ENCODE results near the gene SMYD3. TPM values are rescaled to one million over a fixed set of nuclear protein-coding genes. Genes with fewer than 3 reads are reported as not detected.

The SMYD3 gene
- total RNA-seq, 1 experiment from 2014 or later, result 25.5 TPM

- WGBS (ENCODE audit: extremely low coverage, insufficient read length, low lambda C conversion rate), result no CpG with 5 or more reads among the region's 1 CpG
- H3K14ac ChIP-seq (ENCODE audit: insufficient read depth, low read length), result no peak overlapping the region
- H3K4me1 ChIP-seq (ENCODE audit: insufficient read depth, low read length), result no peaks in the 10 kb centered on the region
- Mint-ChIP-seq H3K4me3 (no peak overlapping the region), H3K27me3 (ENCODE audit: low read depth) (no peaks in the 10 kb centered on the region), H3K9me3 (no peaks in the 10 kb centered on the region), H3K27ac (no peak overlapping the region), H3K36me3 (ENCODE audit: insufficient read depth in 1 of 3, low read depth in 3 of 3) (no peaks in the 10 kb centered on the region), H3K4me1 (peaks cover 0 to 4% of the 10 kb centered on the region in 2 experiments; a peak in 1 of 4 replicates)
- no peaks in the 10 kb centered on the region for H3K23me2 ChIP-seq (ENCODE audit: insufficient read length, low read depth, low read length, poor library complexity, severe bottlenecking)
- H2BK5ac ChIP-seq (ENCODE audit: insufficient read length, low read length), result no peak overlapping the region
- H4K20me1 ChIP-seq (ENCODE audit: control insufficient read depth, insufficient read depth, insufficient read length), result no peaks in the 10 kb centered on the region
- no peak overlapping the region for H2BK20ac ChIP-seq (ENCODE audit: low read depth, low read length, poor library complexity, severe bottlenecking)
- H3K9me3 ChIP-seq (ENCODE audit: control insufficient read depth, low read depth, low read length), result no peaks in the 10 kb centered on the region
- no peak overlapping the region for H2BK120ac ChIP-seq (ENCODE audit: low read depth, low read length, poor library complexity, severe bottlenecking)
- H3K79me2 ChIP-seq (ENCODE audit: insufficient read depth, low read length), result no peaks in the 10 kb centered on the region
- no peak overlapping the region for H3K23ac ChIP-seq (ENCODE audit: insufficient read length, low read depth, low read length)
- no peak overlapping the region for H3T11ph ChIP-seq (ENCODE audit: low read length)
- H3K27ac ChIP-seq (ENCODE audit: insufficient read length, low read depth, low read length), result no peak overlapping the region
- no peak for DNase-seq
- H3K79me1 ChIP-seq (ENCODE audit: insufficient read depth, low read depth, low read length, poor library complexity, severe bottlenecking), result no peaks in the 10 kb centered on the region
- no peak overlapping the region for H3K56ac ChIP-seq (ENCODE audit: insufficient read length, low read depth, low read length)
- H3K4ac ChIP-seq (ENCODE audit: low read depth, low read length), result no peak overlapping the region
- H2AK5ac ChIP-seq (ENCODE audit: insufficient read length, low read length), result no peak overlapping the region
- no peak overlapping the region for H3K9ac ChIP-seq (ENCODE audit: extremely low read depth, insufficient read length, low read length)
- H2BK12ac ChIP-seq (ENCODE audit: insufficient read length, low read depth, low read length), result no peak overlapping the region
- H3K27me3 ChIP-seq (ENCODE audit: insufficient read depth, low read length), result no peaks in the 10 kb centered on the region
- H4K5ac ChIP-seq (ENCODE audit: insufficient read length, low read depth, low read length), result no peak overlapping the region
- no peak overlapping the region for H3K18ac ChIP-seq (ENCODE audit: insufficient read length, low read depth, low read length)
- H3K4me2 ChIP-seq (ENCODE audit: insufficient read depth, insufficient read length, low read length), result no peak overlapping the region
- TF ChIP-seq CTCF (conservative IDR thresholded peaks at IDR 0.05), result no peak
- H4K8ac ChIP-seq (replicated peaks; ENCODE audit: insufficient read length, low read depth, low read length), result no peak overlapping the region
- no peak overlapping the region for H4K91ac ChIP-seq (ENCODE audit: insufficient read length, low read depth, low read length)
- no peak overlapping the region for H2AFZ ChIP-seq (ENCODE audit: low read length)
- H2BK15ac ChIP-seq (ENCODE audit: low read depth, low read length), result no peak overlapping the region
These were observed 372.3 kb downstream of the SMYD3 start for GRCh38 chr1:246134789-246135188.

Data from H9 (cell line).